OCI-LY7 (cell line): ENCODE measurements around the gene RAB37.

Source experiments
- CTCF ChIP-seq: fragments of 200-600 bp; sonication (generic); conservative IDR thresholded peaks from 2 replicates; pipeline ENCODE4 v1.5.1; 2014; ENCODE audit warnings: mild to moderate bottlenecking, antibody characterized with exemption, low read length, moderate library complexity, mixed read lengths
- EZH2phosphoT487 ChIP-seq: fragments of 200-600 bp; sonication (generic); IDR thresholded peaks from 2 replicates; pipeline ENCODE4 v1.6.1; 2018; ENCODE audit warnings: low read depth, borderline replicate concordance, mild to moderate bottlenecking, mixed run types, antibody characterized with exemption, low read length, moderate library complexity, mixed read lengths

DNA sequence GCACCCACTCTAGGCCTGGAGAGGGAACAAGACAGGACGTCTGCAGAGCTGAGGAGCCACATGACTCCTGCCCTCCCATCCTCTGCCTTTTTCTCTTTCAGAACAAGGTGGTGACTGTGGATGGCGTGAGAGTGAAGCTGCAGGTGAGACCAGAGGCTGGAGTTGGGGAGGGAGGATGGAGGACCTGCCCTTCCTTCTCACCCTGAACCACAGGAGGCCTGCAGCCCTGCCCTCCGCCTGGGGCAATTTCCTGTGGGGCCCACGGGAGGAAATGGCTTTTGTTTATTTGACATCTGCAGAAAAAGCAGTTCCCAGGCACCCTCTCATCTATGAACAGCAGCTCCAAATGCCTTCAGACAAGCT, 5.1 kb downstream of the RAB37 start:
- TF ChIP-seq CTCF (no peak), EZH2phosphoT487 (no peak)
